ENCODE results near the gene C18orf32.
"Not testable (repeated sequence)": the region's sequence is repeated elsewhere in the genome, so short reads cannot be mapped to it uniquely, and the experiment has no call there.

C18orf32 gene

GRCh38 chr18:49521216-49521835 lies 34.3 kb upstream of the C18orf32 start:
- H3K36me3 ChIP-seq (ENCODE audit: control insufficient read depth, insufficient read depth, low read length), result no peaks in the 10 kb centered on the region
- no peak overlapping the region for H3K4me3 ChIP-seq (ENCODE audit: insufficient read depth, low read depth, low read length)
- H3K9me3 ChIP-seq (ENCODE audit: control insufficient read depth, low read length), result no peaks in the 10 kb centered on the region
- H3K4me1 ChIP-seq (ENCODE audit: control insufficient read depth, insufficient read depth, low read length), result peaks cover 30% of the 10 kb centered on the region
- H3K27me3 ChIP-seq (ENCODE audit: control insufficient read depth, insufficient read depth, low read length, poor library complexity, severe bottlenecking), result no peaks in the 10 kb centered on the region
- peak overlapping the region; percentile 41 for H3K27ac ChIP-seq (ENCODE audit: insufficient read depth, low read depth, low read length, poor library complexity, severe bottlenecking)
- 71 to 77% methylated on average over 7 of the region's 7 CpGs for WGBS, 2 experiments

DNA sequence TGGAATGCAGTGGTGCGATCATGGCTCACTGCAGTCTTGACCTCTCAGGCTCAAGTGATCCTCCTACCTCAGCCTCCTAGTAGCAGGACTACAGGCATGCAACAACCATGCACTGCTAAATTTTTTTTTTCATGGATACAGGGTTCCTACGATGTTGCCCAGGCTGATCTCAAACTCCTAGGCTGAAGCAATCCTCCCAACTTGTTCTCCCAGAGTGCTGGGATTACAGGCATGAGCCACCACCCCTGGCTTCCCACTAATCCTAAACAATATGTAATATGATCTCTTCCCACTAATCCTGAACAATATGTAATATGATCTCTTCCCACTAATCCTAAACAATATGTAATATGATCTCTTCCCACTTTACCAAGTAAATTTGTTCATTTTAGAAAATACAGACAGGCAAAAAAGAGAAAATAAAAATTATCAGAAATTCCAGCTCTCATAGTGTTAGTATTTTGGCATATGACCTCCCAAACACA lies 33.7 kb upstream of the C18orf32 start:
- Histone ChIP-seq H3K4me1 (ENCODE audit: control insufficient read depth, insufficient read depth, low read length) (peaks cover 30% of the 10 kb centered on the region), H3K36me3 (ENCODE audit: control insufficient read depth, insufficient read depth, low read length) (no peaks in the 10 kb centered on the region), H3K27ac (ENCODE audit: insufficient read depth, low read depth, low read length, poor library complexity, severe bottlenecking) (no peak overlapping the region), H3K4me3 (ENCODE audit: insufficient read depth, low read depth, low read length) (no peak overlapping the region), H3K9me3 (ENCODE audit: control insufficient read depth, low read length) (no peaks in the 10 kb centered on the region), H3K27me3 (ENCODE audit: control insufficient read depth, insufficient read depth, low read length, poor library complexity, severe bottlenecking) (no peaks in the 10 kb centered on the region)
- 76 to 77% methylated on average over 2 of the region's 2 CpGs for WGBS, 2 experiments

DNA sequence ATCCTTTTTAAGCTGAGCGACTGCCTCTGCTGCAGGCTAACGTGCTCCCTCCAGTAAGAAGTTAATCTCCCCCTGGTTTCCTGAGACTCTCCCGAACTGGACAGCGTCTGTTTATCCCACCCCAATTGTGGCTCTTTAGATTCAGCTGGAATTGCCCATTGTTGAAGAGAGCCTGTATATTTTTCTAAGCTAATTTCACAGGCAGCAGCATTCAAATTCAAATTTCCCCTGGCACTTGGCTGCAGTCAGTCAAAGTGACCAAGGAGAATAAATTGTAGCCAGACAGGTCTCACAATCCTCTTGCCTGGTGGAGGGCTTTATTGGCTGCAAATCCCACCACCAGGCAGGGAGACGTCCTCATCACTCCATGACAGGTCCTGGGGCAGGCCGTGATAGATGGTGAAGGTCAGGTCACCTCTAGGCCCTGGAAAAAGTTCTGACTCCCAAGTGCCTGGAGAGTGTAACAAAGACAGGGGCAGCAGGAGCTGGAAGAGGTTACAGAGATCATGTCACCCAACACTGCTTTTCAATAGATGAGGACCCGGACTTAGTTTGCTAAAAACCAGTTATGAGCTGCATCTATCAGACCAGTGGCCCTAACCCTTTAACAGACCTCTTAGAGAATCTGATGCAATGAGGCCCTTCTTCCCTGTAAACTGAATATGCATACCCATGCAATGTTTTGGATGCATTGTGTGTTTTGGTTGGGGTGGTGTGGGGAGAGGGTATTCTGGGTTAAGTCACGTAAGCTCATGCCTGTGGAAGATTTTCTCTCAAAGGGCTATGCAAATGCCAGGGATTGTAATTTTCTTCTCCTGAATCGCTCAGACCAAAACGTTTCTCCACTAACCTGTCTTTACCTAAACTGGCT lies 32.3 kb upstream of the C18orf32 start:
- H3K36me3 ChIP-seq (ENCODE audit: control insufficient read depth, insufficient read depth, low read length), result no peaks in the 10 kb centered on the region
- H3K4me1 ChIP-seq (ENCODE audit: control insufficient read depth, insufficient read depth, low read length), result peaks cover 30% of the 10 kb centered on the region
- peak overlapping the region; percentile 30 for H3K27ac ChIP-seq (ENCODE audit: insufficient read depth, low read depth, low read length, poor library complexity, severe bottlenecking)
- no peak overlapping the region for H3K4me3 ChIP-seq (ENCODE audit: insufficient read depth, low read depth, low read length)
- H3K27me3 ChIP-seq (ENCODE audit: control insufficient read depth, insufficient read depth, low read length, poor library complexity, severe bottlenecking), result no peaks in the 10 kb centered on the region
- H3K9me3 ChIP-seq (ENCODE audit: control insufficient read depth, low read length), result no peaks in the 10 kb centered on the region
- 41 to 45% methylated on average over 10 of the region's 10 CpGs for WGBS, 2 experiments

- no peaks in the 10 kb centered on the region for H3K36me3 ChIP-seq (ENCODE audit: control insufficient read depth, insufficient read depth, low read length)
- H3K4me3 ChIP-seq (ENCODE audit: insufficient read depth, low read depth, low read length), result no peak overlapping the region
- WGBS, 2 experiments, result 87 to 100% methylated on average over 1 to 2 of the region's 2 CpGs
- no peak overlapping the region for H3K27ac ChIP-seq (ENCODE audit: insufficient read depth, low read depth, low read length, poor library complexity, severe bottlenecking)
- peaks cover 30% of the 10 kb centered on the region for H3K4me1 ChIP-seq (ENCODE audit: control insufficient read depth, insufficient read depth, low read length)
- H3K9me3 ChIP-seq (ENCODE audit: control insufficient read depth, low read length), result no peaks in the 10 kb centered on the region
- H3K27me3 ChIP-seq (ENCODE audit: control insufficient read depth, insufficient read depth, low read length, poor library complexity, severe bottlenecking), result no peaks in the 10 kb centered on the region
Observed at GRCh38 chr18:49517483-49517882, 30.4 kb upstream of the C18orf32 start.

DNA sequence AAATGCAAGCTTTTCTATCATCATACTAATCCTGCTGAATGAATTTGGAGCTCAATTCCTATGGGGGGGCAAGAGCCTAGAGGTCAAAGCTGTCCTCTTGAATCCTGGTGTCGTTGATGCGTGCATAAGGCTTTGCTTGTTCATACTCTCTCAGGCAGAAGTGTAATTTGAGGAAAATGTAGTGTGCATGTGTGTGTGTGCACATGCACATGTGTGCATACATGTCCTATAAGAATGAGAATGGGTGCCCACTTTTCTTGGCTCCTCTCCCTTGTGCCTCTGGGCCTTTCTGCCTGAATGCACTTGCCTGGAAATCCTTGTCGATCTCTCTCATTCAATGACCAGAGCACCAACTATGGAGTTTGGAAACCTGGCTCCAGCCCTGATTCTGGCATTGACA lies 28.5 kb upstream of the C18orf32 start:
- no peak overlapping the region for H3K4me3 ChIP-seq (ENCODE audit: insufficient read depth, low read depth, low read length)
- H3K36me3 ChIP-seq (ENCODE audit: control insufficient read depth, insufficient read depth, low read length), result no peaks in the 10 kb centered on the region
- peaks cover 18% of the 10 kb centered on the region for H3K4me1 ChIP-seq (ENCODE audit: control insufficient read depth, insufficient read depth, low read length)
- WGBS, 2 experiments, result 83 to 85% methylated on average over 3 of the region's 3 CpGs
- H3K27me3 ChIP-seq (ENCODE audit: control insufficient read depth, insufficient read depth, low read length, poor library complexity, severe bottlenecking), result no peaks in the 10 kb centered on the region
- no peak overlapping the region for H3K27ac ChIP-seq (ENCODE audit: insufficient read depth, low read depth, low read length, poor library complexity, severe bottlenecking)
- H3K9me3 ChIP-seq (ENCODE audit: control insufficient read depth, low read length), result no peaks in the 10 kb centered on the region

DNA sequence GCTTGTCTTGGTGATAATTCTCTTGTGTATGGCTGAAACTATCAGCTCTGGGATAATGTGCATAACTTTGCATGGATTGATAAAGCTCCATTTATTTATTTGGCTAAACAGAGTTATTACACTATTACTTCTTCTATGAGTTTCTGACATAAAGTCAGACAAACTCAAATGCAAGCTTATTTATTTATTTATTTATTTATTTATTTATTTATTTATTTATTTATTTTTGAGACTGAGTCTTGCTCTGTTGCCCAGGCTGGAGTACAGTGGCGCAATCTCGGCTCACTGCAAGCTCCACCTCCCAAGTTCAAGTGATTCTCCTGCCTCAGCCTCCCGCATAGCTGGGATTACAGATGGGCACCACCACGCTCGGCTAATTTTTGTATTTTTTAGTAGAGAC lies 28.0 kb upstream of the C18orf32 start:
- H3K4me3 ChIP-seq (ENCODE audit: insufficient read depth, low read depth, low read length); H3K36me3 ChIP-seq (ENCODE audit: control insufficient read depth, insufficient read depth, low read length); H3K27me3 ChIP-seq (ENCODE audit: control insufficient read depth, insufficient read depth, low read length, poor library complexity, severe bottlenecking); H3K9me3 ChIP-seq (ENCODE audit: control insufficient read depth, low read length); H3K27ac ChIP-seq (ENCODE audit: insufficient read depth, low read depth, low read length, poor library complexity, severe bottlenecking): not testable (repeated sequence)
- 84 to 86% methylated on average over 5 of the region's 5 CpGs for WGBS, 2 experiments
- H3K4me1 ChIP-seq (ENCODE audit: control insufficient read depth, insufficient read depth, low read length), result peaks cover 15% of the 10 kb centered on the region

DNA sequence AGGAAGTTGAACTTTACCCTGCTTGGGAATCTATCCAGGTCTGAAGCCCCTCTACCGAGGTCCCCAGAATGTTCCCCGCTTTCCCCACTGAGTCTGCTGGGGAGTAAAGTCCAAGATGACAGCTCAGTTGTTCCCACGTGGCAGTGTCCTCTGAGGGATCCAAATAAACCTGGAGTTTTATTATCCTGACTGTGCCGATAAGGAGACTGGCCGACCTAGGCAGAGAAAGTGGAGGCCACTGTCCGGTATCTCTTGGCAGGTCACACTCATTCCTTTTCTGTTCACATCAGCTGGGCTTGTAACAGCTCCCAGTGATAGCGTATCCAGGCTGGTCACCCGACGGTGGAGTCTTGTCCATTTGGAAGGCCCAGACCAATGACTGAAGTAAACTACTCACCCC lies 27.5 kb upstream of the C18orf32 start:
- Histone ChIP-seq H3K36me3 (ENCODE audit: control insufficient read depth, insufficient read depth, low read length) (no peaks in the 10 kb centered on the region), H3K4me1 (ENCODE audit: control insufficient read depth, insufficient read depth, low read length) (peaks cover 11% of the 10 kb centered on the region), H3K27ac (ENCODE audit: insufficient read depth, low read depth, low read length, poor library complexity, severe bottlenecking) (no peak overlapping the region), H3K4me3 (ENCODE audit: insufficient read depth, low read depth, low read length) (no peak overlapping the region), H3K27me3 (ENCODE audit: control insufficient read depth, insufficient read depth, low read length, poor library complexity, severe bottlenecking) (no peaks in the 10 kb centered on the region), H3K9me3 (ENCODE audit: control insufficient read depth, low read length) (no peaks in the 10 kb centered on the region)
- WGBS, 2 experiments, result 94 to 95% methylated on average over 9 of the region's 9 CpGs

- 92% methylated on average over 8 of the region's 8 CpGs for WGBS, 2 experiments
- H3K4me3 ChIP-seq (ENCODE audit: insufficient read depth, low read depth, low read length); H3K36me3 ChIP-seq (ENCODE audit: control insufficient read depth, insufficient read depth, low read length); H3K9me3 ChIP-seq (ENCODE audit: control insufficient read depth, low read length); H3K4me1 ChIP-seq (ENCODE audit: control insufficient read depth, insufficient read depth, low read length); H3K27me3 ChIP-seq (ENCODE audit: control insufficient read depth, insufficient read depth, low read length, poor library complexity, severe bottlenecking); H3K27ac ChIP-seq (ENCODE audit: insufficient read depth, low read depth, low read length, poor library complexity, severe bottlenecking): not testable (repeated sequence)
Observed at GRCh38 chr18:49512876-49513275, 25.8 kb upstream of the C18orf32 start.

DNA sequence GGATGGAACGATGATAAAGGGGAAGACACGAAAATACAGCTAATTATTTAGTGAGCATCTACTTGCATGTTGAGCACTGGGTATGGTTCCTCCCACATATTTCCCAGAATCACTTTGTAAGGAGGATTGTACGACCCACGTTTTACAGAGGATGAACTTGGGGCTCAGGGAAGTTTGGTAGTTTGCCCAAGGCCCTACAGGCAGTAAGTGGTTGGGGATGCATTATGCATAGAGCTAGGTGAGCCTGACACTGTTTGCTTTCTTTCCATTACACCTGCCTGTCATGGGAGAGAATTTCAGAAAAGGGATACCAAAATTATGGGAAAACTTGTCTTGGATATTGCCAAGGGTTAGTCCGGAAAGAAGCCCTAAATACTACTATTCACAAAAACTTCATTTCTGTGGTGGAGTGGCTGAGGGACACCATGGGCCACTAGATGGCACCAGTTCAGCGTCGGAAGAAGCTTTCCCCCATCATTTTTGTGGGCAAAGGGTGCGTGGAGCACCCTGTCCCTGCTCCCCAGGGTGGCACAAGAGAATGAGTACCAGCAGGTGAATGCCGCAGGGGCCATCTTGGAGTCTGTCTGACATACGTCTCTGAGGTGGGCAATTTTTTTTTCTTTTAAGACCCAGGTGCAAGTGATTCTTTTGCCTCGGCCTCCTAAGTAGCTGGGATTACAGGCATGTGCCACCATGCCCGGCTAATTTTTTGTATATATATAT lies 23.5 kb upstream of the C18orf32 start:
- WGBS, 2 experiments, result 55 to 61% methylated on average over 12 of the region's 12 CpGs
- H3K4me3 ChIP-seq (ENCODE audit: insufficient read depth, low read depth, low read length), result no peak overlapping the region
- H3K9me3 ChIP-seq (ENCODE audit: control insufficient read depth, low read length), result no peaks in the 10 kb centered on the region

DNA sequence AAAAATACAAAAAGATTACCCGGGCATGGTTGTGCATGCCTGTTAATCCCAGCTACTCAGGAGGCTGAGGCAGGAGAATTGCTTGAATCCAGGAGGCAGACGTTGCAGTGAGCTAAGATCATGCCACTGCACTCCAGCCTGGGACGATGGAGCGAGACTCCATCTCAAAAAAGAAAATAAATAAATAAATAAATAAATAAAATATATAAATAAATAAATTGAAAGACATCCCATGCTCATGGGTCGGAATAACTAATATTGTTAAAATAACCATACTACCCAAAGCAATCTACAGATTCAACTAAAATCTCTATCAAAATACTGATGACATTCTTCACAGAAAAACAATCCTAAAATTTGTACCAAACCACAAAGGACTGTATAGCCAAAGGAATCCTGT lies 19.4 kb upstream of the C18orf32 start:
- not testable (repeated sequence) for H3K4me1 ChIP-seq (ENCODE audit: control insufficient read depth, insufficient read depth, low read length); H3K27ac ChIP-seq (ENCODE audit: insufficient read depth, low read depth, low read length, poor library complexity, severe bottlenecking); H3K4me3 ChIP-seq (ENCODE audit: insufficient read depth, low read depth, low read length); H3K9me3 ChIP-seq (ENCODE audit: control insufficient read depth, low read length); H3K36me3 ChIP-seq (ENCODE audit: control insufficient read depth, insufficient read depth, low read length)
- 94% methylated on average over 3 of the region's 5 CpGs for WGBS, 2 experiments
- H3K27me3 ChIP-seq (ENCODE audit: control insufficient read depth, insufficient read depth, low read length, poor library complexity, severe bottlenecking), result peaks cover 20% of the 10 kb centered on the region

More for the DNA sequence above, 23.5 kb upstream of the C18orf32 start:
- no peak overlapping the region for H3K27ac ChIP-seq (ENCODE audit: insufficient read depth, low read depth, low read length, poor library complexity, severe bottlenecking)
- H3K27me3 ChIP-seq (ENCODE audit: control insufficient read depth, insufficient read depth, low read length, poor library complexity, severe bottlenecking), result no peaks in the 10 kb centered on the region
- no peaks in the 10 kb centered on the region for H3K36me3 ChIP-seq (ENCODE audit: control insufficient read depth, insufficient read depth, low read length)
- no peaks in the 10 kb centered on the region for H3K4me1 ChIP-seq (ENCODE audit: control insufficient read depth, insufficient read depth, low read length)
